GM18519 (cell line): ENCODE results near the gene SEM1.
"Not testable (repeated sequence)": the region's sequence is repeated elsewhere in the genome, so short reads cannot be mapped to it uniquely, and the experiment has no call there.

Experiments
- ATAC-seq: cut with Tn5 transposase; IDR thresholded peaks from one replicate; pipeline ENCODE4 v1.9.1; 2021; ENCODE audit warnings: mild to moderate bottlenecking, moderate library complexity; ENCODE audit not compliant: unreplicated experiment, low FRiP score

The SEM1 gene

GRCh38 chr7:96709381-96710228, at the start of gene SEM1:
SEM1 (minus strand) TSS chr7:96709846; CDS start chr7:96709763, 83 bp downstream.
- ATAC-seq = peak; percentile 69

GRCh38 chr7:96757880-96758279, 48.2 kb upstream of the SEM1 start:
- not testable (repeated sequence) for ATAC-seq

- no peak for ATAC-seq
Measured at GRCh38 chr7:96747418-96747940, 37.8 kb upstream of the SEM1 start.

GRCh38 chr7:96740130-96740529, 30.5 kb upstream of the SEM1 start:
- ATAC-seq = no peak

GRCh38 chr7:96739609-96740008, 30.0 kb upstream of the SEM1 start:
- ATAC-seq = no peak

- no peak for ATAC-seq
Measured at GRCh38 chr7:96739167-96739566, 29.5 kb upstream of the SEM1 start.

GRCh38 chr7:96738705-96739104, 29.1 kb upstream of the SEM1 start:
- no peak for ATAC-seq

- no peak for ATAC-seq
Measured at GRCh38 chr7:96737545-96738050, 28.0 kb upstream of the SEM1 start.

- ATAC-seq = no peak
Measured at GRCh38 chr7:96734343-96734742, 24.7 kb upstream of the SEM1 start.

GRCh38 chr7:96729820-96730219, 20.2 kb upstream of the SEM1 start:
- no peak for ATAC-seq

GRCh38 chr7:96728139-96728538, 18.5 kb upstream of the SEM1 start:
- no peak for ATAC-seq

GRCh38 chr7:96727534-96728088, 18.0 kb upstream of the SEM1 start:
- no peak for ATAC-seq

- ATAC-seq = no peak
Measured at GRCh38 chr7:96723622-96724021, 14.0 kb upstream of the SEM1 start.

- ATAC-seq = not testable (repeated sequence)
Measured at GRCh38 chr7:96722928-96723327, 13.3 kb upstream of the SEM1 start.

GRCh38 chr7:96720843-96721242, 11.2 kb upstream of the SEM1 start:
- no peak for ATAC-seq

GRCh38 chr7:96719164-96719563, 9.5 kb upstream of the SEM1 start:
- ATAC-seq = no peak

GRCh38 chr7:96718107-96719003, 8.7 kb upstream of the SEM1 start:
- ATAC-seq = no peak

- ATAC-seq = no peak
Measured at GRCh38 chr7:96713037-96713436, 3.4 kb upstream of the SEM1 start.

GRCh38 chr7:96710544-96710943, 898 bp upstream of the SEM1 start:
- no peak for ATAC-seq

GRCh38 chr7:96708872-96709271, 774 bp downstream of the SEM1 start:
- ATAC-seq = peak; percentile 4
